NCI-H1436 treated with DMSO at 0.1 percent for 48 hours (cell line): ENCODE data around the gene ADGRG6.

Experiments
- DNase-seq: peaks from one replicate; lab custom pipeline; 2025; lab: John Stamatoyannopoulos, UW

ADGRG6 gene

GRCh38 chr6:142322066-142322465 lies 20.3 kb downstream of the ADGRG6 start:
- no peak for DNase-seq

GRCh38 chr6:142322504-142323198 lies 20.8 kb downstream of the ADGRG6 start:
- no peak for DNase-seq

GRCh38 chr6:142323377-142323776 lies 21.6 kb downstream of the ADGRG6 start:
- DNase-seq, result no peak

- no peak for DNase-seq
Measured at GRCh38 chr6:142324111-142324510, 22.3 kb downstream of the ADGRG6 start.

GRCh38 chr6:142325111-142325510 lies 23.3 kb downstream of the ADGRG6 start:
- no peak for DNase-seq

GRCh38 chr6:142326540-142326939 lies 24.7 kb downstream of the ADGRG6 start:
- DNase-seq, result no peak

- DNase-seq, result no peak
Measured at GRCh38 chr6:142328070-142328469, 26.3 kb downstream of the ADGRG6 start.

GRCh38 chr6:142329486-142330113 lies 27.8 kb downstream of the ADGRG6 start:
- DNase-seq, result no peak

- no peak for DNase-seq
Measured at GRCh38 chr6:142331075-142331551, 29.3 kb downstream of the ADGRG6 start.

- no peak for DNase-seq
Measured at GRCh38 chr6:142331601-142332000, 29.8 kb downstream of the ADGRG6 start.

- no peak for DNase-seq
Measured at GRCh38 chr6:142332393-142333098, 30.7 kb downstream of the ADGRG6 start.

- DNase-seq, result no peak
Measured at GRCh38 chr6:142333431-142333830, 31.6 kb downstream of the ADGRG6 start.

GRCh38 chr6:142334294-142334693 lies 32.5 kb downstream of the ADGRG6 start:
- no peak for DNase-seq

- no peak for DNase-seq
Measured at GRCh38 chr6:142335415-142335814, 33.6 kb downstream of the ADGRG6 start.

GRCh38 chr6:142336183-142336582 lies 34.4 kb downstream of the ADGRG6 start:
- DNase-seq, result no peak

- no peak for DNase-seq
Measured at GRCh38 chr6:142336787-142337186, 35.0 kb downstream of the ADGRG6 start.

GRCh38 chr6:142339113-142339512 lies 37.3 kb downstream of the ADGRG6 start:
- DNase-seq, result no peak

- no peak for DNase-seq
Measured at GRCh38 chr6:142339968-142340658, 38.3 kb downstream of the ADGRG6 start.

GRCh38 chr6:142341855-142342330 lies 40.1 kb downstream of the ADGRG6 start:
- DNase-seq, result no peak

GRCh38 chr6:142342986-142343385 lies 41.2 kb downstream of the ADGRG6 start:
- no peak for DNase-seq

GRCh38 chr6:142343938-142344337 lies 42.1 kb downstream of the ADGRG6 start:
- no peak for DNase-seq

GRCh38 chr6:142345261-142345660 lies 43.5 kb downstream of the ADGRG6 start:
- no peak for DNase-seq
